D721Med (cell line): ENCODE measurements around the gene SLC25A43.

Experiments used
- DNase-seq: peaks from one replicate; pipeline ENCODE4 v3.0.0; 2011; ENCODE audit warnings: low spot score; ENCODE audit not compliant: insufficient read length
- FAIRE-seq: peaks from 2 replicates; lab custom pipeline; 2011; peaks lifted over from hg19 to GRCh38; lab: Jason Lieb, UNC
- CTCF ChIP-seq: IDR thresholded peaks from 2 replicates; pipeline ENCODE4 v1.5.1; 2012; ENCODE audit warnings: mild to moderate bottlenecking, control low read depth; ENCODE audit not compliant: insufficient read depth; ENCODE audit errors: missing control alignments

SLC25A43 gene

GRCh38 chrX:119442286-119442685 is 43.1 kb downstream of the SLC25A43 start:
- DNase-seq (no peak), FAIRE-seq (no peak)
- no peak for TF ChIP-seq CTCF

- FAIRE-seq (no peak), DNase-seq (no peak)
- no peak for TF ChIP-seq CTCF
Observed at GRCh38 chrX:119453202-119453601, 54.1 kb downstream of the SLC25A43 start.

GRCh38 chrX:119455264-119455663 is 56.1 kb downstream of the SLC25A43 start:
- TF ChIP-seq CTCF, result no peak
- DNase-seq (no peak), FAIRE-seq (no peak)

- no peak for DNase-seq
- TF ChIP-seq CTCF, result no peak
- FAIRE-seq, result no peak
Observed at GRCh38 chrX:119459181-119459580, 60.0 kb downstream of the SLC25A43 start.

GRCh38 chrX:119465555-119465954 is 66.4 kb downstream of the SLC25A43 start:
- DNase-seq (no peak), FAIRE-seq (no peak)
- no peak for TF ChIP-seq CTCF

- no peak for FAIRE-seq
- TF ChIP-seq CTCF, result no peak
Observed at GRCh38 chrX:119466970-119467369, 67.8 kb downstream of the SLC25A43 start.

GRCh38 chrX:119467433-119467832 is 68.3 kb downstream of the SLC25A43 start:
- no peak for TF ChIP-seq CTCF
- no peak for DNase-seq

More at GRCh38 chrX:119466970-119467369, 67.8 kb downstream of the SLC25A43 start:
- DNase-seq, result no peak

More at GRCh38 chrX:119467433-119467832, 68.3 kb downstream of the SLC25A43 start:
- FAIRE-seq, result no peak
